NCI-H1694 treated with DMSO at 0.1 percent for 48 hours (cell line): ENCODE data around the gene CFAP20DC.
A peak's percentile ranks its signal among the peaks of the same experiment; 100 is the strongest.
"Not testable (repeated sequence)": the region's sequence is repeated elsewhere in the genome, so short reads cannot be mapped to it uniquely, and the experiment has no call there.

ENCODE experiments used
- DNase-seq: peaks from one replicate; lab custom pipeline; 2025; lab: John Stamatoyannopoulos, UW

The CFAP20DC gene

DNA sequence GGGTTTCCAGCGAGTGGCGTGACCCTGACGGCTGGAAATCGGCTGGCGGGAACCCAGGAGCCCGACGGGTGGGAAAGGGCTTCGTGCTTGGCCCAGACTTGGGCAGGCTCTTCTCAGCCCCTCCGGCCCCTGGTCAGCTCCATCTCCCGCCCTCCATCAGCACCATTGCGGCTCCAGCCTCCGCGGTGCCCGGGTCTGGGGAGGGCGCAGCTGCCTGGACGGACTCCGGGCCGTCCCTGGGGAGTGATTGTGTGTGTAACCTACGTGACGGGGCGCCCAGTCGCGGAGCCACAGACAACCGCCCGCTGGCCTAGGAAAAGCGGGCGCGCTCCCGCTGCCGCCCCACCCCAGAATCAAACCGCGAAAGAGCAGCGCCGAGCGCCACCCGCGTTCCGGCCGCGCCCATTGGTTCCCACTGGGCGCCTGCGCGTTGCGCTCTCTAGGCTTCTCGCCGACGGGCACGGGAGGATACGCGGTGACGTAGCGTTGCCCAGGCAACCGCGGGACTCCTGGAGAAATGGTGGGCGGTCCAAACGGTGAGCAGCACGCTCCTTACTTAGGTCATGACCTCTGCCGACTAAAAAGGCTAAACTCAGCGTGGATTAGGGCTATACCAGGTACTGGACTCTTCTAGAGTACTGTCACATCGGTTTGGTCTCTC lies at the start of gene CFAP20DC:
TSS of gene CFAP20DC (minus strand) at position 355 of the 661 bp plus-strand sequence. CDS start 394 bp downstream, outside the sequence.
- DNase-seq: peak; percentile 31

DNA sequence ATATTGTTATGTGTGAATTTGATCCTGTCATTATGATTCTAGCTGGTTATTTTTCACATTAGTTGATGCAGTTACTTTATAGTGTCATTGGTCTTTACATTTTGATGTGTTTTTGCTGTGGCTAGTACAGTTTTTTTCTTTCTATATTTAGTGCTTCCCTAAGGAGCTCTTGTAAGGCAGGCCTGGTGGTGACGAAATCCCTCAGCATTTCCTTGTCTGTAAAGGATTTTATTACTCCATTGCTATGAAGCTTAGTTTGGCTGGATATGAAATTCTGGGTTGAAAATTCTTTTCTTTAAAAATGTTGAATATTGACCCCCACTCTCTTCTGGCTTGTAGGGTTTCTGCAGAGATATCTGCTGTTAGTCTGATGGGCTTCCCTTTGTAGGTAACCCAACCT lies 48.7 kb upstream of the CFAP20DC start:
- not testable (repeated sequence) for DNase-seq

DNA sequence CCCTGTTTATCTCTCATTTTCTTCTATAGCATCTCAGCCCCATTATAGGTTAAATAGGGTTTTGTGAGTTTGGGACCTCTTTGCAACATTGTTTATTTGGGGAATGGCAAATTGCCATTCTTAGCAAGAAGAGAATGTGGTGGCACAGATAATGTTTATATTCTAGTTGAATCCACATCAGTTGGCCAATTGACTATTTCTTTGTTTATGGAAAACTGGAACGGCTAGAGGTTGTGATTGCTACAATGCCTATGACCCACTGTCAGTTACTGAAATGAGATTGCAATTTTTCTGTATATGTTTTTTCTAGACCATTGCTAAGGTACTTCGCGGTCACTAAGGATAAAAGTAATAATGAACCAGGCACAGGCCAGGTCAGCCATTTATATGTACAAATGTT lies 44.6 kb upstream of the CFAP20DC start:
- DNase-seq: no peak

DNA sequence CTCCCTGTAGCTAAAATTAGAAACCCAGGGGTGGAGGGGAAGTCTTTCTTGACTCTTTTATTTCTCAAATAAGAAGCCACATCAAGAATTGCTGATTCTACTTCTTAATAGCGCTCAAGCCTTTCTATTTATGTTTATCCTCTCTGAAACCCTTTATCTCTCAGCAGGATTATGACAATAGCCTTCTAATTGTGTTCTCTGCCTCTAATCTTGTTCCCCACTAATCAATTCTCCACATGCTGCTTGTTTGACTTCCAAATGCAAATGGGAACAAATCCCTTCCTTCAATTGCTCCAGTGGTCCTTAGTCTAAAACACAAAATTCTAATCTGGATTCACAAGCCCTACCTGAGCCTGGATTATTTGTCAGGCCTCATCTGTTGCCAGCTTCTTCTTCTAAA lies 43.7 kb upstream of the CFAP20DC start:
- no peak for DNase-seq

DNA sequence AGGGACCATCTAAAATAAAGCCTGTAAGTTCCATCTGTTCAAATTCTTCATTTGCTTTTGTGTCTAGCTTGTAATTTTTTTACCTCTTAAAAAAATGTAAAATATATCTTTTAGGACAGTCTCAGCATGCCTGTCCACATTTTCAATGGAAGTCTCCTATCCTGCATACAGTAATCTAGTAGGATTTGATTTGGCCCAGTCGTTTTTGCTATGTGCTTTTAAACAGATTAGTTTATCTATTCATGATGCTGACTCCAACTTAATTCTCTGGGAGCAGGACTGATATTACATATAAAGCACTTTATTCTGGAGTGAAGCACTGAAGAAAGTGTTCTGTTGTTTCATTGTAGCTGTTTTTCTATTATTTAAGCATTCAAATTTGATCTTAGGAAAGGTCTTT lies 38.9 kb upstream of the CFAP20DC start:
- DNase-seq: no peak

DNA sequence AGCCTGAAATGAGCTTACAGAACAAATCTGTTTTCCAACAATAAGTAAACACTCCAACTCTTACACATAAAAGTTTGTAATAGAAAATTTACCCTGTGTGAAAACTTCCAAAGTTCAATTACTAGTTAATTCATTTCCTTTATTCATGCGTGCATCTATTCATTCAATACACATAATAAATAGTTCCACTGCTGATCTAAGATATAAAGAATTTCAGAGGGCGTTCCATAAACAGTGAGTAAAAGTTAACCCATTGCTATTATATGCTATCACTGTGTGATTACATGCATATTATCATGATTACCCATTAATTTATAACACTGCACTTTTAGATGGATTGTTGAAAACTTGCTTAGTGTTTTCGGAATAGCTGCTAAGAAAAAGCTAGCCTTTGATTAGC lies 36.2 kb upstream of the CFAP20DC start:
- DNase-seq: no peak

DNA sequence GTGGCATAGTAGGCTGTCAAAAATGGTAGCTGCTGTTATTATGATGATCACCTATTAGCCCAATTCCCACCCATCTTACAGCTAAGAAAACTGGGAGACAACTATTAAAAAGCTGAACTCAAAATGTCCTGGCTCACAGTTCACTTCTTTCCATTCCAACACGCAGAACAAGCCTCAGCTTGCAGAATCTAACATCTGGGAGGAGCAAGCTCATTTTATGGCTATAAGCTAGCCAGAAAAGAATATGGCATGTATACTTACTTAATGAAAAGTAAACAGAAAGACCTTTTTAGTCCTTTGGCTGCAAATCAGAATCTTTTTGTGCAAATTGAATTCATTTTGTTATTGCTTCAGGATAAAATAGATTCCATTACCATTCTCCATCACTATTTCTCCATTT lies 34.8 kb upstream of the CFAP20DC start:
- no peak for DNase-seq

DNA sequence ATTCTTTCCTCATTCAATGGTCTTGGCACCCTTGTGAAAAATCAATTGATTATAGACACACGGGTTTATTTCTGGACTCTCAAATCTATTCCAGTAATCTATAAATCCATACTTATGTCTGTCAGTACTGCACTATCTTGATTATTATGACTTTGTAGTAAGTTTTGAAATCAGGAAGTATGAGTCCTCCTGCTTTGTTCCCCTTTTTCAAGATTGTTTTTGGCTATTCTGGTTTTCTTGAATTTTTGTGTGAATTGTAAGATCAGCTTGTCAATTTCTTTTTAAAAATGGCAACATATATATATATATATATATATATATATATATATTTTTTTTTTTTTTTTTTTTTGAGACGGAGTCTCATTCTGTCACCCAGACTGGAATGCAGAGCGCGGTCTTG lies 32.3 kb upstream of the CFAP20DC start:
- DNase-seq: no peak

DNA sequence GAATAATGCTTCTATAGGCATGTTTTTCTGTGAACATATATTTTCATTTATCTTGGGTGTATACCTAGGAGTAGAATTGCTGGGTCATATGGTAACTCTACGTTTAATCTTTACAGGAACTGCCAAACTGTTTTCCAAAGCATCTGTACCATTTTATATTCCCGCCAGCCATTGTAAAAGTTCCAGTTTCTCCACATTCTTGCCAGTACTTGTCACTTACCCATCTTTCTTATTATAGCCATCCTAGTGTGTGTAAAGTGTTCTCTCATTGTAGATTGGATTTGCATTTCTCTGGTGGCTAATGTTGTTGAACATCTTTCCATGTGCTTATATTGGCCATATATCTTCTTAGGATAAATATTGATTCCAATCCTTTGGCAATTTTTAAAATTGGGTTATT lies 31.2 kb upstream of the CFAP20DC start:
- DNase-seq: no peak

DNA sequence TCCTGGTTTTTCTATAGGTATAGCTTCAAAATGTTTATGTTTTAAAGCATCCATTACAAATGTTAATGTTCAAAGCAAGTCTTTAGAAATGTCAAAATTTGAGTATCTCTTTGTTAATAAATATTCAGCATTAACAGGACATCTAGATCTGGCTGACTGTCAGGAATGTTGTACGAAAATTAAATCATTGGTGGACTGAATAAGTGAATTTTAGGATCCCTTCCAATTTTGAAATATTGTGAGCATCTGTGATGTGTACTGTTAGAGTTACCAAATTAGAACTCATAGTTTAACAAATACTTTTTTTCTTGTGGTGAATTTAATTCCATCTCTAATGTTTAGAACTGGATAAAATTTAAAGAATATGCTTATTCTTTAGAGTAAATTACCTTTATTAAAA lies 30.1 kb upstream of the CFAP20DC start:
- DNase-seq: no peak

DNA sequence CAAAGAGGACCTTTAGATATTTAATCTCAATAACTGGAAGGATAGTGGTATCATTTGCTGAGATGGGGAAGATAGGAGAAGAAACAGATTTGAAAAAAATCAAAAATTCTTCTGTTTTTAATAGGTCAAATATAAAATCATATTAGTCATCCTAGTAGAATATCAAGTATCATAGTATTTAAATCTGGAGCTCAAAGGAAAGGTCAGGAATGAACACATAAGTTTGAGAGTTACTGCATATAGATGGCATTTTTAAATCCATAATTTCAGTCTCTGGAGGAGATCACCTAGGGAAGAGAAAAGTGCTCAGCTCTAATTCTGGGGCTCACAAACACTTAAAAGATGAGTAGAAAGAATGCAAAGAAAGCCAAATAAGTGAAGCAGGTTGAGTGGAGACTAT lies 24.9 kb upstream of the CFAP20DC start:
- DNase-seq: no peak

DNA sequence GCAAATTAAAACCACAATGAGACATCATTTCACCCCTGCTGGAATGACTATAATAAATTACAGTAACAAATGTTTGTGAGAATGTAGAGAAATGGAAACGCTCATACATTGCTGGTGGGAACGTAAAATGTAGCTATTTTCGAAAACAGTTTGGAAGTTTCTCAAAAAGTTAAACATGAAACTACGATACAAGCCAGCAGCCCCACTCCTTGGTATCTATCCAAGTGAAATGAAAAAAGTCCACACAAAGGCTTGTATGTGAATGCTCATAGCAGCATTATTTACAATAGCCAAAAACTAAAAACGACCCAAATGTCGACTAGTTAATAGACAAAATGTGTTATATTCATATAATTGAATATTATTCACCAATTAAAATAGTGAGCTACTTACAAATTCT lies 22.9 kb upstream of the CFAP20DC start:
- DNase-seq: no peak

DNA sequence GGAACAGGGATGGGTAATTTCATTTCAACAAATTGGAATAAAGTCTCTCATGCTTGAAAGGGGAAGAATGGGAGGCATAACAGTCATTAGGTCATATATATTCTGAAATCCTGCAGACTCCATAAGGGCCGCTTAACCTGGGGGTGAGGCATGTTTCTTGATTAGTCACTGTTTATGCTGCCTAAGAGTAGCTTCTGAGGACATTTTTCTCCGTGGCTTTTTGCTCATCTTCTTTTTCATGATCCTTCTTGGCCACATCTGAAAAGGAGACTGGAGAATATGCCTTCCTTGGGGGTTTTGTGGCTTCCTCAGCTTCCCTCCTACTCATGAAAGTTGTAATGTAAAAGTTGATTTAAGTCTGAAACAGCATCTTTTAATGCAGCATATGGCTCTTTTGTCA lies 20.0 kb upstream of the CFAP20DC start:
- DNase-seq: no peak

DNA sequence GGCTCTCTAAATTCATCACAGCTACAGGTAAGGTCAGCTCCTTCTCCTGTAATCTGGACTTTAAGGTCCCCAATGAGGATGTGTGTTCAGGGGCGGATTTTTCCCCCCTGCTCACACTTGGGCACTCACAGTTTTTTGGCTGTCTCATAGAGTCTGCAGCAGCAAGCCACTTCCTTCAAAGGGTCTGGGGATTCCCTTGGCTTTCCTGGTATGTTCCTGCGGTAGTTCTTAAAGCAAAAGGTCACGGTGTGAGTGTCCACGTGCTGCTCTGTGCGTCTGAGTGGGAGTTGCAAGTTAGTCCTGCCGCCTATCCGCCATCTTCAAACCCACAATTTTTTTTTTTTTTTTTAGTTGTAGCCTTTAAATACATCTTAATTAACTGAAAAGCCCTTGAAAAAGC lies 15.4 kb upstream of the CFAP20DC start:
- DNase-seq: no peak

DNA sequence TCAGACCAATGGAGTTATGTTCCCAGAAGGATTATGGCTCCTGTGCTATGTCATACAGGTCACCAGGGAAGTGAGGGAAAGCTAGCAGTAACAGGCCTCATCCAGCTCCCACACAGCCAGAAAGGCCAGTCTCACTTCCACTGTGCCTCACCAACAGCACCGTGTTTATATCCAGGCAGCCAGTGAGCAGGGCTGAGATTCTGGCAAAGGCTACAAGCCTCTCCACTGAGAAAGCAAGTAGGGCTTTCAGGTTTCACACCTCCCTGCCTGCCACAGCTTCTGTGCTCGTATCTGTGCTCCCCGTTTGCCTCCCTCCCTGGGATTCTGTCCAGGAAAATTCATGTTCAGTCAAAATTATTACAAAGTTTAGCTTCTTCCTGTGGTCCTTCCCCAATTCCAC lies 14.9 kb upstream of the CFAP20DC start:
- no peak for DNase-seq

DNA sequence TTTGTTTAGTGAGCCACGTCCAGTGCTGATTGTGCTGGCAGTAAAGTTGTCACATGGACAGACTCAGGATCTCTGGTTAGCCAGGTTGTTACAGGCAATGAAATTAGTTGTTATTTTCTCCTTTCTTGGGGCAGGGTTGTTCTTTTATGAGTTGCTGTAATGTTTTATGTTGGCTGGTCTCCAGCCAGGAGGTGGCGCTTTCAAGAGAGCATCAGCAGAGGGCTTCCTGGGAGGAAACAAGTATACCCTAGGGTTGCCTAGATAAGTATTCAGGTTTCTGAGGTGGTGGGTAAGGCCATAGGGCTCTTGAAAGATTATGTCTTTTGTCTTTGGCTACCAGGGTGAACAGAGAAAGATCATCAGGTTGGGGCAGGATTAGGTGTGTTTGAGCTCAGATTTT lies 14.5 kb upstream of the CFAP20DC start:
- DNase-seq: no peak

DNA sequence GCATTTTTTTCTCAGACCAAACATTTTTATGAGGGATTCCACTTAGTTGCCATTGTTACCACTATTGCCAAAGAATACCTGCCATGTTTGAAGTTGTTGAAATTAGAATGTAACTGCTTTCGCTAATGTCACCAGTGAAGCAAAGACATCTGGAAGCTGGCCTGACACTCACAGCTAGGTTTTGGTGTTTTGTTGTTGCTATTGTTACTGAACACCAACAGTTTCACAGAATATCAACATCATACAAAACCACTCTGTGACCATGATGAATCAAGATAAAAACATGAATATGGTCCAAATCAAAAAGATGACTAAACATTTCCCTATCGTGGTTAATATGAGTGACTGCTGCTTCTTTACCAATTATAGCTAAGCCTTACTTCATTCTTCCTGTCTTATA lies 6.9 kb upstream of the CFAP20DC start:
- no peak for DNase-seq

DNA sequence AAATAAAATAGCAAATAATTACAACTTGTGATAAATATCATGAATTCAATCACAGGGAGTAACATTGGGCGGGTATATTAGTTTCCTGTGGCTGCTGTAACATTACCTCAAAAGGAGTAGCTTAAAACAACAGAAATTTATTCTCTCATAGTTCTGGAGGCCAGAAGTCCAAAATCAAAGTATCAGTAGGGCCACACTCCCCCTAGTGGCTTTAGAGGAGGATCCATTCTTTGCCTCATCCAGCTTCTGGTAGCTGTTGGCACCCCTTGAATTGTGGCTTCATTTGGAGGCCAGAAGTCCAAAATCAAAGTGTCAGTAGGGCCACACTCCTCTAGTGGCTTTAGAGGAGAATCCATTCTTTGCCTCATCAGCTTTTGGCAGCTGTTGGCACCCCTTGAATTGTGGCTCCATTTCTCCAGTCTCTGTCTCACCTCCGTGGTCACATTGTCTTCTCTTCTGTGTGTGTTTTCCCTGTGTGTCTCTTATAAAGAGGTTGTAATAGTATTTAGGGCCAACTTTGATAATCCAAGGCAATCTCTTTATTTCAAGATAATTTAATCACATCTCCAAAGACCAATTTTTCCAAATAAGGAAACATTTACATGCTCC lies 3.1 kb upstream of the CFAP20DC start:
- DNase-seq: no peak

DNA sequence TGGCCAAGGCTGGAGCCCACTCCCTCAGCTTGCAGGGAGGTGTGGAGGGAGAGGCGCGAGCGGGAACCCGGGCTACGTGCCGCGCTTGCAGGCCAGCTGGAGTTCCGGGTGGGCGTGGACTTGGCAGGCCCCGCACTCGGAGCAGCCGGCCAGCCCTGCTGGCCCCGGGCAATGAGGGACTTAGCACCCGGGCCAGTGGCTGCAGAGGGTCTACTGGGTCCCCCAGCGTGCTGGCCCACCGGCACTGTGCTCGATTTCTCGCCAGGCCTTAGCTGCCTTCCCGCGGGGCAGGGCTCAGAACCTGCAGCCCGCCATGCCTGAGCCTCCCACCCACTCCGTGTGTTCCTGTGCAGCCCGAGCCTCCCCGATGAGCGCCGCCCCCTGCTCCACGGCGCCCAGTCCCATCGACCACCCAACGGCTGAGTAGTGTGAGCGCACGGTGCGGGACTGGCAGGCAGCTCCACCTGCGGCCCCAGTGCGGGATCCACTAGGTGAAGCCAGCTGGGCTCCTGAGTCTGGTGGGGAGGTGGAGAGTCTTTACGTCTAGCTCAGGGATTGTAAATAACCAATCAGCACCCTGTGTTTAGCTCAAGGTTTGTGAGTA lies 1.1 kb upstream of the CFAP20DC start:
- not testable (repeated sequence) for DNase-seq

DNA sequence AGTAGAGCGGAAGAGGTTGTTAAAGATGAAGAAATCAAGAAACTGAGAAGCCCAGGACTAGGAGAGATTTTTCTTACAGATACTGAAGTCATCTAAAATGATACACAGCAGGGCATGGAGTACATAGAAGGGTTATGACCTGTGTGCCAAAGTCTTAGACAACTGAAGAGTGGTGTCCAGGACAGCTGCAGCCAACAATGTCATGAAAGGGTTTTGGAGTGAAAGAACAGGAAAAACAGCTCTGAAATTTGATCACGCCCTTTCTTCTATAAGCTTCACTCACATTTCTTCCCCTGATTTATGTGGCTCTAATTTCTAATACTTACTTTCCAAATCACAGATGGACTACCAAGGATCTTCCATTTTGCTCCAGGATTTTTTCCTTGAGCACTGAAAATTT lies 3.0 kb downstream of the CFAP20DC start:
- DNase-seq: no peak

DNA sequence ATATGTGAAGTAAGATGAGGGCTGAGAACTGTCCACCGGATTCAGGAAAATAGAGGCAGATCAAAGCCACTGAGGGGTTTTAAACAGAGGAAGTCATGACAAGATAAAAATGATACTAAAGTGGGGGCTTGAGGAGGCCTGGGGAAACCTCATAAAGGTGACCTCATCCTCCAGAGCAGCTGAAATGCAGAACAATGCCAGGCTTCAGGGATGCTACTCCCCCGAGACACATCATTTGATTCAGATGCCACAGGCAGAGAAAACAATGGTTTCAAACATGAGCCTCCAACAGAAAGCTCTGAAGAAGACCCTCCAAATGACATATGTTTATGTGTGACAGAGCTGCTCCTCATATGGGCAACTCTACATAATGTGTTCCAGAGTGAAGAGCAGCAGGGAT lies 6.4 kb downstream of the CFAP20DC start:
- no peak for DNase-seq

DNA sequence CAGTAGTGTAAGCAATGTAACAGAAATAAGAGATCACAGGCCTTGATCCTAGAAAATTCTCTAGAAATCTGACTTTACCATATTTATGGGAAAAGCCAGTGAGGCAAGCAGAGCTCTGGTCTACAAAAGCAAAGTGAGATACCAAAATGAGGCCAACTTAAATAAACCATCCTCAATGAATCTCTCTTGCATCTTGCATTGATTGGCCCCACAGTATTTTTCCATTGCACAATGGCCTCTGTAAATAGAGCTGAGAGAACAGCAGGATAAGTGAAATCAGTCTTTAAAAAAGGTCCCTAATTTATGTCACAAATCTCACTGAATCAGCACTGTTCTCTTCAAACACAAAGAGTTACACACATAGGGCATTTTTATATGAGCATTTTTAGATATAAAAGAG lies 8.9 kb downstream of the CFAP20DC start:
- DNase-seq: no peak

DNA sequence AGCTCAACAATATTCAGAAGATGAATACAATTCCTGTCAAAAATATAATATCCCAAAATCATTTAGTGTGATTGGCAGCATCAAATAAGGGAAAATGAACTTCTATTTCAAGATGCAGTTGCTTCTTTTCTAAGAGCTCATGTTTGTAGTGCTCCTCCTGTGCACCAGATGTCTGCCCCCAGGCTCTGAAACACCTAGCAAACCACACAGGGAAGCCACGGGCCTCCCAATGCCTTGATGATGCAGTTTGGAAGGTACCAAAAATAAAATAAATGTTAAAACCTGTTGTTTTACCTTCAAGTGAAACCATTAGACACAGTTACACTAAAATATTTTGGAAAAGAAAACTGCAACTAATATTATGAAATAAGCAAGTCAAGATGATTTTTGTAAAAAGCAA lies 22.2 kb downstream of the CFAP20DC start:
- DNase-seq: no peak

DNA sequence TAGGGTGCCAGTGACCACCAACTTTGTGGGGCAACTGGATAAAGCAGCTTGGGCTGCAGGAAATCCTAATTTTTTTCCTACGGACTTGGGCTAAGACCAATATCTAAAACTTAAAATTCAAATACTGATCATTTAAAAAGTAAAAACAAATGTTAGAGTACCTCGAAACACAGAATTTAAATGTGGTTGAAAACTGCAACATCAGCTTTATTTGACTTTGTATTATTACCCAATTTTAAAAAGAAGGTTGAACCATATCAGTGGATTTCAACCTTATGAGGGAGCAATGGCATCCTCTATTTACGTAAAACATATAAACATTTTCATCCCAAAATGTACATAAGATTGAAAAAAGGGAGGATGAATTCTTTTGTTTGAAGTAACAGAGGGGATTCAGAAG lies 26.2 kb downstream of the CFAP20DC start:
- no peak for DNase-seq
